Mesothelial cell of epicardium (in vitro differentiated cells): ENCODE results near the gene TLR3. TPM values are rescaled to one million over a fixed set of nuclear protein-coding genes. Genes with fewer than 3 reads are reported as not detected.

ENCODE experiments used
- DNase-seq, 2 experiments: peaks; one replicate each; pipeline ENCODE4 v3.0.0; 2021; ENCODE audit warnings: low spot score in 2 of 2; ENCODE audit not compliant: unreplicated experiment in 2 of 2
- H3K27ac Mint-ChIP-seq: 2 replicates; pipeline ENCODE4 v1.8.0; 2021; ENCODE audit warnings: mixed read lengths
- H3K27me3 Mint-ChIP-seq: 2 replicates; pipeline ENCODE4 v1.8.0; 2021; ENCODE audit warnings: low read depth, mixed read lengths
- H3K36me3 Mint-ChIP-seq: 2 replicates; pipeline ENCODE4 v1.8.0; 2021; ENCODE audit warnings: mixed read lengths
- H3K4me1 Mint-ChIP-seq: 2 replicates; pipeline ENCODE4 v1.8.0; 2021; ENCODE audit warnings: mixed read lengths
- H3K4me3 Mint-ChIP-seq: 2 replicates; pipeline ENCODE4 v1.8.0; 2021; ENCODE audit warnings: mild to moderate bottlenecking, moderate library complexity, mixed read lengths
- H3K9me3 Mint-ChIP-seq: 2 replicates; pipeline ENCODE4 v1.8.0; 2021; ENCODE audit warnings: mixed read lengths
- total RNA-seq: library from RNA; stranded (reverse); gene quantifications from 3 replicates; pipeline ENCODE4 v1.2.1, GENCODE V29; 2021
- TF ChIP-seq, protein P1 (sequence below): fragments of 200-600 bp; sonication (generic); IDR thresholded peaks from one replicate; pipeline ENCODE4 v1.5.0; 2021; ENCODE audit warnings: antibody characterized with exemption; ENCODE audit not compliant: unreplicated experiment

The TLR3 gene
- total RNA-seq, 1 donor from 2014 or later = 9.2 TPM

DNA sequence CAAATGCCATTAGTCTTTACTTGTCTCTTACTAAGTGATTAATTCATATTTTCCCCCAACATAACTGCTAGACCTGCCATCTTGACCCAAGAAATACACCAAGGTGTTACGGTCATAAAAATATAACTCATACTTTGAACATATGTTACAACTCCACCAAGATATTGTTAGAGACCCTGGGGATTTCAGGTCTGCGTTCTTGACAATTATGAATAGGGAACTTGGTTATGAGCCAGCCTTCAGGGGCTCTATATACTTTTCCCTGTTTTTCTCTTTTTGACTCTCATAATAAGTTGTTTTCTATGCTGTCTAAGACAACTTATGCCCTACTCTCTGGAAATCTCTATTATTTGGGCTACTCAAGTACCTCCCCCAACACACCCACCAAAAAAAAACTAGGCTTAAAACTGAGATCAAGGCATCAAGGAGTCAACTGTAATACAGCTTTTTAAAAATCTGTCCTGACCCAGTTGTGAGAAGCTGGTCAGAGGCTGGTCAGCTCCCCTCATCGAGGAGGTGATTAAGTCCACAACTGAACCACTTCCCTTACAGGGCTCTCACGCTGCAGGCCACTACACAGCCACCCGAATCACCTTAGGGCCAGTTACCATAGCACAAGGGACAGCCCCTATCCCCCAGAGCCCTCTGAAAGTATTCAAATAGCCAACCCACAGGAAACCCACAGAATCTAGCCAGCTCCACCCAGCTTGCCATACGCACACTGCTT lies 10.5 kb upstream of the TLR3 start:
- Mint-ChIP-seq H3K36me3 (peaks cover 5% of the 10 kb centered on the region), H3K27me3 (no peaks in the 10 kb centered on the region), H3K27ac (no peak overlapping the region), H3K9me3 (peaks cover 44% of the 10 kb centered on the region), H3K4me3 (no peak overlapping the region), H3K4me1 (no peaks in the 10 kb centered on the region)
- TF ChIP-seq, protein P1, sequence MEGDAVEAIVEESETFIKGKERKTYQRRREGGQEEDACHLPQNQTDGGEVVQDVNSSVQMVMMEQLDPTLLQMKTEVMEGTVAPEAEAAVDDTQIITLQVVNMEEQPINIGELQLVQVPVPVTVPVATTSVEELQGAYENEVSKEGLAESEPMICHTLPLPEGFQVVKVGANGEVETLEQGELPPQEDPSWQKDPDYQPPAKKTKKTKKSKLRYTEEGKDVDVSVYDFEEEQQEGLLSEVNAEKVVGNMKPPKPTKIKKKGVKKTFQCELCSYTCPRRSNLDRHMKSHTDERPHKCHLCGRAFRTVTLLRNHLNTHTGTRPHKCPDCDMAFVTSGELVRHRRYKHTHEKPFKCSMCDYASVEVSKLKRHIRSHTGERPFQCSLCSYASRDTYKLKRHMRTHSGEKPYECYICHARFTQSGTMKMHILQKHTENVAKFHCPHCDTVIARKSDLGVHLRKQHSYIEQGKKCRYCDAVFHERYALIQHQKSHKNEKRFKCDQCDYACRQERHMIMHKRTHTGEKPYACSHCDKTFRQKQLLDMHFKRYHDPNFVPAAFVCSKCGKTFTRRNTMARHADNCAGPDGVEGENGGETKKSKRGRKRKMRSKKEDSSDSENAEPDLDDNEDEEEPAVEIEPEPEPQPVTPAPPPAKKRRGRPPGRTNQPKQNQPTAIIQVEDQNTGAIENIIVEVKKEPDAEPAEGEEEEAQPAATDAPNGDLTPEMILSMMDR = no peak
- DNase-seq = no peak

DNA sequence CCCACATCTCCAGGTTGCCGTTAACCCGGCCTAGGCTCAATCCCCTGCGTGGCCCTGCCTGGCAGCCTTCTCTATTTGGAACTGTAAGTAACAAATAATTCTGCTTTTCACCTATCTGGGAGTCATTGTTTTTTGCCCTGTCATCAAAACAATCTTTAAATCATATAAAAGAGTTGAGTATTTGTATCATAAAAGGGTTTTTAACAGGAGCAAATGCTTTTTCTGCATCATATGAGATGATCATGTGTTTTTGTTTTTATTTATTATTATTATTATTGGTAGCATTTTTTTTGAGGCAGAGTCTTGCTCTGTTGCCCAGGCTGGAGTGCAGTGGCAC lies 10.0 kb upstream of the TLR3 start:
- DNase-seq = no peak
- Mint-ChIP-seq H3K27ac (no peak overlapping the region), H3K4me3 (no peak overlapping the region), H3K27me3 (no peaks in the 10 kb centered on the region), H3K9me3 (peaks cover 47% of the 10 kb centered on the region), H3K36me3 (peaks cover 5% of the 10 kb centered on the region), H3K4me1 (no peaks in the 10 kb centered on the region)
- TF ChIP-seq, protein P1 = no peak

DNA sequence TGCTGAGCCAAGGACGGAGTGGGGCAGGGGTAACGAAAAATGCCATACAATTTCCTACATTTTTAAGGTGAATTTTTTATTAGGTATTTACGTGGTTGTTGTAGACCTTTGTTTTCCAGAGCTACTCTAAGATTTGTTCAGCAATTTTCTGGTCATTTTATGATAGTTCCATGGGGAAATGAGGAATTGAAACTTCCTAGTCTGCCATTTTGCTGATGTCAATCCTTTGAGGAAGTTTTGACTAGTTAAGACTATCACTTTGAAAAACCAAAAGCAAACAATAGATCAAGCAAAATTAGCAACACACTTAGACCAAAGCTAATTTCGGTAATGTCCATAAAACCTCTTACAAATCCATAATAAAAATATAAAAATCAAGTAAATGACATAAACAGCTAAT lies 7.0 kb upstream of the TLR3 start:
- H3K9me3 Mint-ChIP-seq = peaks cover 36% of the 10 kb centered on the region
- peaks cover 5% of the 10 kb centered on the region for H3K36me3 Mint-ChIP-seq
- no peak overlapping the region for H3K27ac Mint-ChIP-seq
- no peaks in the 10 kb centered on the region for H3K27me3 Mint-ChIP-seq
- H3K4me1 Mint-ChIP-seq = no peaks in the 10 kb centered on the region
- no peak overlapping the region for H3K4me3 Mint-ChIP-seq
- DNase-seq = no peak
- TF ChIP-seq, protein P1 = no peak

DNA sequence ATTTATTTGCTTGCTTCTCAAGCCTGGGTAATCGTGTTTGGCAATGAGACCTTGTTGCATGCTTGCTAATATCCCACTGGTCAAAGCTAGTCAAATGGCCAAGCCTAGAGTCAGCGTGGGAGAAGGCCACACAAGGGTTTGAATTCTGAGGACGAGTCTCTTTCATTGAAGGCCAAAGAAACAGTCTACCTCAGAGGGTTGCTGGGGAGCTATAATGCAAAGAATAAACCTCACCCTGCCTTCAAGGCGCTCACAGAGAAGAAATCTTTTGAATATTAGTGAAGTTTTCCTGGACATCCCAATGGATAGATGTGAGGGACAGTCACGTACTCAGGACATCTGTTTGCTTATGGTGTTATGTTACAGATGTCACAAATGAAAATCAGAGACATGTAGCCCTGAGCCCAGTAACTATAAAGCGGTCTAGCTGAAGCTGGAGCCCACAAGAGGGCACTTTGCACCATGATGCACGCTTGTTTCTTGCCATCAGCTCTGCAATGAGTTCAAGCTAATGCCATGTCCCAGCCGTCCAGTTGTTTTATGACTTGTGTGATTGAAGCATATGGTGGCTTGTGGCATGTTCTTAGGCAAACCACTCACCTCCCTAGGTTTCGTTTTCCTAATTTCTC lies 1.1 kb upstream of the TLR3 start:
- Mint-ChIP-seq H3K27me3 (no peaks in the 10 kb centered on the region), H3K9me3 (peaks cover 3% of the 10 kb centered on the region), H3K27ac (no peak overlapping the region), H3K36me3 (peaks cover 2% of the 10 kb centered on the region), H3K4me1 (peaks cover 19% of the 10 kb centered on the region), H3K4me3 (no peak overlapping the region)
- DNase-seq = no peak
- TF ChIP-seq, protein P1 = no peak

DNA sequence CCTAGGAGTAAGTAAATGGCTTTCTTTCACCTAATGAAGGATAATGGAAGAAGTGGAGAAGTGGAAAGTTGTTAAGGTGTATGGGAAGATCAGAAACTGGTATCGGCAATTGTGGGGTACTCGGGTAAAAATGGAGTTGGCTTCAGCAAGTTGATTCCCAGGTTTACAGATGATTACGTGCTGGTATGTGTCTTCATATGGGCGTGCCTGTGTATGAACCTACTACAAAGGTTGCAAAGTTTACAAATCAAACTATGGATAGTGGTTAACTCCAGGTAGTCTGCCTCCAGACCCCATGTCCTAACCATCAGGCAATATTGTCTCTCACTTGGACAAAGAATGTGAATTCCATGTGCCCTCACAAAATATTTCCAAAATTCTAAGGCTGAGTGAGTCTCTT lies 773 bp downstream of the TLR3 start:
- peak overlapping the region; percentile 62 for H3K4me3 Mint-ChIP-seq
- H3K27me3 Mint-ChIP-seq = no peaks in the 10 kb centered on the region
- peak overlapping the region; percentile 71 for H3K27ac Mint-ChIP-seq

More for the DNA sequence above, 773 bp downstream of the TLR3 start:
- H3K4me1 Mint-ChIP-seq = peaks cover 19% of the 10 kb centered on the region
- TF ChIP-seq, protein P1 = no peak
- H3K36me3 Mint-ChIP-seq = peaks cover 7% of the 10 kb centered on the region
- DNase-seq = no peak
- H3K9me3 Mint-ChIP-seq = peaks cover 5% of the 10 kb centered on the region
